NCI-H187 (cell line): ENCODE measurements around the gene FNTB.

Source experiments
- DNase-seq, 2 experiments: peaks; one replicate each; lab custom pipeline; 2025; lab: John Stamatoyannopoulos, UW

FNTB gene, protein sequence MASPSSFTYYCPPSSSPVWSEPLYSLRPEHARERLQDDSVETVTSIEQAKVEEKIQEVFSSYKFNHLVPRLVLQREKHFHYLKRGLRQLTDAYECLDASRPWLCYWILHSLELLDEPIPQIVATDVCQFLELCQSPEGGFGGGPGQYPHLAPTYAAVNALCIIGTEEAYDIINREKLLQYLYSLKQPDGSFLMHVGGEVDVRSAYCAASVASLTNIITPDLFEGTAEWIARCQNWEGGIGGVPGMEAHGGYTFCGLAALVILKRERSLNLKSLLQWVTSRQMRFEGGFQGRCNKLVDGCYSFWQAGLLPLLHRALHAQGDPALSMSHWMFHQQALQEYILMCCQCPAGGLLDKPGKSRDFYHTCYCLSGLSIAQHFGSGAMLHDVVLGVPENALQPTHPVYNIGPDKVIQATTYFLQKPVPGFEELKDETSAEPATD

DNA sequence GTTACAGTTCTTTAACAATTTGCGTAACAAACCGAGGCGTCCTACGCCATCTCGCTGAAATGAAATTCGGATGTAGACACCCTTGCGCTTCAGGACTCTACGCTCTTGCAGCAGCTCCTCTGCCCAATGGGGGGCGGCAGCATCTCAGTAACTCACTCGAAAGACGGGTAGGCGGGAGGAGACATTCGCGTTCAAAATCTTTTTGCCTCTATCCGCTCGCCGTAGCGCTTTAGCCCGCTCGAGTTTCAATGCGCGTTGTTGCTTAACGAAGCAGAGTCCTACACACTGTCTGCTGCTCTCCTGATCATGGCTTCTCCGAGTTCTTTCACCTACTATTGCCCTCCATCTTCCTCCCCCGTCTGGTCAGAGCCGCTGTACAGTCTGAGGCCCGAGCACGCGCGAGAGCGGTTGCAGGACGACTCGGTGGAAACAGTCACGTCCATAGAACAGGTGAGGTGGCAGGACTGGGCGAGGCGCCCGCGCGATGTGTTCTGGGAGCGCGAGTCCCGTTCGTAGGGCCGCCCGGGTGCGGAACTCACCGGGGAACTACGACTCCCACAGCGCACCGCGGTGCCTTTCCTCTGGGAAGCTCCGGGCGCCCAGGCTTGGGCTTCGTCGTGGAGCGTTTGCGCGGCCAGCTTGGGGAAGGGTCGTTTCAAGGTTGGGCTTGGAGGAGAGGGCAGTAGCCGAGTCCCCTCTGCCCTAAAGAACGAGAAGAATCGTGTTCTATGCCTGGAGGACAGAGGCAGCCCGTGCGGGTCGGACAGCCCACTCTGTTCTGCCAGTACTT lies at the start of gene FNTB:
TSS of gene FNTB (plus strand) at position 248 of the 790 bp plus-strand sequence. CDS start at position 307, 59 bp downstream.
- DNase-seq = peak; percentile 95 to 99

DNA sequence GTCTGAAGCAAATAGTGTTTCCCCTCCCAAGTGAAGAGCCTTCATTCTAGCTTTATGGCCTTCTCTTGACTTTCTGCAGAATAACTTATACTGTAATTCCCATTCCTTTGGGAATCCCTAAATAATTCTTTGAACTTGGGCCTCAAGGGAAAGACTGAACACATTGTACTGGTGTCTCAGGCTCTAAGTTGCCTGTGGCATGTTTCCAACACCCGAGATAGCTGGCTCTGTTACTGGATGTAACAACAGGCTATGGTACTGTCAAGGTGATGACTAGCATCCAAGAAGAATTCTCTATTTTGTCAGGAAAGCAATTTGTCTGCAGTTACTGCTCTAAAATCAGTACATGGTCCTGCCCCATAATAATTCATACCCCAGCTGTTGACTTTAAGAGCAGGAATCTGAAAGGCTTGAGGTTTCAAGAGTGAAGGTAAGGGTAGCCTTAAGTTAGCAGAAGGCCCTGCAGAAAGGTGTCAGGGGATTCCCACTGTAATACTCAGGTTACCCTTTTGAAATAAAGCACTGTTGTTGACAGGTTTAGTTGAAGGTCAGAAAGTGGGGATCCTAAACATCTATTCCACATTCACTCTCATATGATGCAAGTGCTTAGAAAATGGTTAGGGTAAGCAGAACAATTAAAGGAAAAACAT lies 49.4 kb upstream of the FNTB start:
- no peak for DNase-seq

DNA sequence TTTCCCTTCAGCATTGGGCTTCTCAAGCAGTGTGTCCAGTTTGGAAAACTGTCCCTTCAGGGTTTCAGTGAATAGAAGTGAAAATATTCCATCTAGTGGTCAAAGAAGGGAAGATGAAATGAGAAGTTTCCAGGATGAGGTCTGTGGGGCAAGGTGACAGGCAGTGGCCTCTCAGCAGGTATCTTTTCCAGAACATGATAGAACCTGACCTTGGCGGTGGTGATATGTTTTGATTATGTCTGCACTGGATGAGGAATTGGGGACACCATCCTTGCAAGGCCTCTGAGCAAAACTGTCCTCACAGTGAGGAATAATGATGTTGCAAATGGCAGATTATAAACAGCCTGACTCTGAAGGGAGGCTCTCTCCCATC lies 48.9 kb upstream of the FNTB start:
- no peak for DNase-seq

DNA sequence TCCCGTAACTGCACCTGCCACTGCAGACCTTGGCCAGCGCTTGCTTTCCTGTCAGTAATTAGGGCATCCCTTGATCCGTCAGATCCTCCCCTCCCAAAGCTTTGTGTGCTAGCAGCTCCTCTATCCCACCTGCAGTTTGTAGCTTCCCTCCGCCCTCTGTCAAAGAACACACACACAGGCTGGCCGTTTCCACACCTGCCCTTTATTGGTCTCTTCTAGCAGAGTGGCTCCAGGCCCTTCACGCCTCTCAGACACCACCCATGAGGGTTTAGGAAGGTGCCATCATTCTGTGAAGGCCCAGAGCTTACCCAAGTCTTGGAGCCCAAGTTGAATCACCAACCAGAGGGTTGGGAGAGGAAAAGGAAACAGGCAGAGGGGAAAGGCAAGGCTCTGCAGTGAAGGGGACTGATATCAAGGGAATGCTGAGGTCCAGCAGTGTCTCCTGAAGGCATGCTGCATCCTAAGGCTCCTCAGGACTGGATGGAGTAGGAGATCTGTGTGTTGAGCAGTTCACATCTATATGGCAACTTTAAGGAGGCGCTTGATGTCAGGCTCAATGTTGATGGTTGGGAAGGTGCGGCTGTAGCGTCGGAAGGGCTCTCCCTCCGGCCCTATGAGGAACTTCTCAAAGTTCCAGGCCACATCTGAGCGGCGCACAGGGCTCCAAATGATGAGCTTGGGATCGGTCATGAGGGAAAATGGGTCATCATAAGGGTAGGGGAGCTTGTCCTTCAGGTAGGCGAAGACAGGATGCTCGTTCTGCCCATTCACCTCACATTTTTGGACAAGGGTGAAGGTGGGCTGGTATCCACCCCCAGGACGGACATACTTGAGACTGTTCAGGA lies 47.5 kb upstream of the FNTB start:
- no peak for DNase-seq

DNA sequence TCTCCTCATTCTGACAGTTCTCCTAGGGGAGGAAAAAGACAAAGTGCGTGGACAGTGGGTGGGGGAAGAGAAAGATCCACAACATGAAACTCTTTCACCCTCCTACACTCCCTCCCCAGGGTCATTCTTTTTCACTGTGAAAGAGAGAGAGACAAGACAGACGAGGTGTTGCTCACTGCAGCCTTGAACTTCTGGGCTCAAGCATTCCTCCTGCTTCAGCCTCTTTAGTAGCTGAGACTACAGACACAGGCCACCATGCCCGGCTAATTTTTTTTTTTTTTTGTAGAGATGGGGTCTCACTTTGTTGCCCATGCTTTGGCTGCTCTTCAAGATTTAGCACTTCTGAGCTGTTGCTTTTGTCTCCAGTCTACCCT lies 46.9 kb upstream of the FNTB start:
- DNase-seq = no peak

DNA sequence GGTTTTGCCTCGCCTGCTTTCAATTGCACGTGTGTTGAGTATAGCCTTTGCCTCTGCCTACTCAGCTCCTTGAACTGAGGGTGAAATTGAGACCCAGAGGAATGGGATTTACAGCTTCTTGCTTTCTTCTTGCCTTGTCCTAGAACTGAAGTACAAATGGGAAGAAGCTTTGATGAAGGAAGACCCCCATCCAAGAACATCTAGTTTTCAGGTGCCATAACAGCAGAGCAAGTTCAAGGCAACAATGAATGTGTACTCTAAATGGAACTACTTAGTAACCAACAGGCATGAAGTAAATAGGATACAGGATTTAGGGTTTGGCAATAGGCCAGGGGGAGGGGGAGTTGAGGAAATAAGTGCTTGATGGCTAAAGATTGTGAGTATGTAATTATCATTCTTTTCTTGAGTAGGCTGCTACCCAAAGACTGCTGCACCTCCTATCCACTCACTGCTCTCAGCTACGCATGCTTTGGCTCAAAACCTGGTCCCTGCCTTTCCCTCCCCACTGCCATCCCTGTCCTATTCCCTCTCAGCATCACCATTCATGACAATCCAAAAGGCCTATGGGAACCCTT lies 46.3 kb upstream of the FNTB start:
- DNase-seq = no peak

DNA sequence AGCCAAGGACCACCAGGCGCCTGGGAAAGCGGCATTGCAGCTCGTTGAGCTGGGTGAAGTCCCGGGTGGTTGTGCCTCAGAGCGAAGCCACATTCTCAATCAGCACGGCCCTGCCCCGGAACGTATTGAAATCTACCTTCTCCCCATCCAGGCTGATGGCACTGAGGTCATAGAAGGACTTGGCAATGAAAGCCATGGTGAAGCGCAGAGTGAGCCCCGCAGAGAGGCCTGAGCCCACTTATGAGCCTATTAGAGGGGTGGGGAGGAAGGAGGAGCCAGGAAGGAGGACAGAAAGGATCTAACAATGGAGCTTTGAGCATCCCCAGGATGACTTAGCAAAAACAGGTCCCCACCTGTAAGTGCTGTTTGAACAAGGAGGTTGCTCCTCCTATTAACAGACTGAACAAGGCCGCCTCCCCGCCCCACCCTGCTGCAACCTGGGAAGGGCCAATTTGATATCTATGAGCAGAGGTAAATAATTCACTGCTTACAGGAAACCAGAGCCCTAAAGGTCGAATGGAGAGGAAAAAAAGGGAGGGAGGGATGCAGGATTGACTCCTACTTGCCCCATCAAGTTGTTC lies 44.1 kb upstream of the FNTB start, which contains the start of gene GPX2:
TSS of gene GPX2 (minus strand) at position 215 of the 581 bp plus-strand sequence. CDS start at position 196, 19 bp downstream.
- peak; percentile 81 to 88 for DNase-seq

DNA sequence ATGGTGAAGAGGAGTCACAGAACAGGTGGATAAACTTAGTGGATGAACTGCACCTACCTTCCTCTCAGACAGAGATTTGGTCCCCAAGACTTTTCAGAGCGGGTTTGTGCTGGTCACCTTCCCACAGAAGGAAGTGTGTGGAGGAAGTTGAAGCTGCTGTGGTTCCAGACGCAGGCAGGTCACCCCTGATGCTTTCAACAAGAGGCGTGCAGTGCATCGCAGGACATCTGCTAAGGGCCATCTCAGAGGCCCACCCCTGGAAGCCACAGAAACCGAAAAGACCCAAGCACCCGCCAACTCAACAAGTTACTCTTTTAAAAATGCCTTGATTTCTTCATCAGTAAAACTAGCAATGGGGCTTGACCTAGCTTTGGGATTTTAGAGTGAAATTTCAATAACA lies 43.1 kb upstream of the FNTB start:
- DNase-seq = no peak

DNA sequence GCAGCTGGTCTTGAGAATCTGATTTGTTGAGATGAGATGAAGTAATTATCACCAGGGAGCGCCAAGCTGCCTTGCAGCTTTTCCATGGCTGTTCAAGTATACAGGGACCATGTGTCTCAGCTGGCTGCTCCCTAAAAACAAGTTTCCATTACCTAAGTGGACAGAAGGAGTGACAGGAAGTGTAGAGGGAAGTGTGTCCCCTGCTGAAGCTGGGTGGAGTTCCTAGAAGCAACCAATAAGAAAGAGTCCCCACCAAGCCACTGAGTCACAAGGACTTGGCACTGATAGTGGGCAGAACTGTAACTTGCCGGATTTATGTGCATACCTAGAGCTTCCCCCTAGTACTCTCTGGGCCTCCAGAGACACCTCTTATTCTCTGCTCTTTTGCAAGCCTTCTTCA lies 42.7 kb upstream of the FNTB start:
- no peak for DNase-seq

DNA sequence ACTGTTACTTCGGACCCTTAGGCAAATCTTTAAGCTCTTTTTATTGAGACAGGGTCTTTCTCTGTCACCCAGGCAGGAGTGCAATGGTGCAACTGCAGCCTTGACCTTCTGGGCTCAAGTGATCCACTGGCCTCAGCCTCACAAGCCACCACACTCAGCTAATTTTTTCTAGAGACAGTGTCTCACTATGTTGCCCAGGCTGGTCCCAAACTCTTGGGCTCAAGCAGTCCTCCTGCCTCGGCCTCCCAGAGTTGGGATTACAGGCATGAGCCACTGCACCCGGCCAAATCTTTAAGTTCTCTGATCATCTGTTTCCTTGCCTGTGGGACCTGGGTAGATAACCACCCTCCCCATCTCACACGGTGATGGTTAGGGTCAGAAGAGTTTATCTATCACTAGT lies 41.8 kb upstream of the FNTB start:
- DNase-seq = no peak

DNA sequence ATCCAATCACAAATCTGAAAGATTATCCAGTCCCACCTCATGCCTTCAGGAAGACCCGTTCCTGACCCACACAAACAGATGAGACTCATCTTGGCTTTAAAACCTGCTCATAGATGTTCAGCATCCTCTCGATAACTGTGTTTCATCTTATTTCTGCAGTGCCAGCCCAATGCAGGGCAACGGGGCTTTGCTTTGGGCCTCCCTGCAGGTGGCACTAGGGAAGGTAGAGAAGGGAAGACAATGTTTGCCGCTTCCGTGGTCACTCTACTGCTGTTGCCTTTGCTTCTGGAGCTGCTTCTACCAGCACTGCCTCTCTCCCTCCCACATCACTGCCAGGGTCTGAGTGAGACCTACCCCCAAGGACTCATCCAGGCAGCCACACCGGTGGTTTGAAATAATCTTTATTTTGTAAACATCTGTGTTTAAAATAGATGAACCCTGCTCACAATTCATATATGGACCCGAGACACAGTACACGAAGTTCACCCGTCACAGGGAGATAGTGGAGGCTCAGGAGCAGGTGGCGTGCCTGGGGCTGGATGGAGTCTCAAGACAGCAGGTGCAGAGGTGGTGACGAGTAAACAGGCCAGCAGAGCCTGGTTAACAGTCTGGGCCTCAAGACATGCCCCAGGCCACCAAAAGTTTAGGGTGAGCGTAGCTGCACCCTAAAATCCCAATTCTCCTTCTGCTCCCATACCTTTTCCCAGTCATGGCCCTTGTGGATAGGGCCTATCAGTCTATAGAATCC lies 41.1 kb upstream of the FNTB start:
- DNase-seq = no peak

DNA sequence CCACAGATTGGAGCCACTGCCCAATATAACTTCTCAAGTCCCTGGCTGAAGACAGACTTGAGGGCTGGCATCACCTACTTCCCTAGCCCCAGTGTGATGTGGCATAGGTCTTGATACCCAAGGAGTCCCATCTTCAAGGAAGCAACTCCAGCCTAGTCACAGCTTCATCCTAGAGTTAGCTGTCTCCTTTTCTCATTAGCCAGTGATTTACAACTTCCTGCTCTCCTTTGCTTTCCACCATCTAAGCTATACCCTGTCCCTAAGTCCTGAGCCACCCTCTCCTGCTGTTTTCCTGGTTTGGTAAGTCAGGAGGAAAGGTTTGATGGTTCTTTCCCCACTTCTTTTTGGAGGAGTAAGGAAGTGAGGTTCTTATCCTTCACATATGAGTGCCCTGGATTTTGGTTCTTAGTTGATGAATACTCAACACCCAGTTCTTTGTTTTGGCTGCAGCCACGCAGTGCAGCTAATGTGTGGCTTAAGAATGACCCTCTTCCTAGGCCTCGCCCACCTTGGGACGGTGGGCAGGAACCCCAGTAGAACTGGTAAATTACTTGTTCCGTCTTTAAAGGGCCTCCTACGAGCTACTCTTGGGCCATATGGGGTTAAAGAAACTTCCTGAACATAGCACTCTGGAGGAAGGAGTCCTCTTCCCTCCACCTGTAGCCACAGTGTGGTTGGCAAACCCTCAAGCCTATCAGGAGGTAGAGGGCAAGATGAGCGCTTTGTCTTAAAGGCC lies 40.2 kb upstream of the FNTB start:
- no peak for DNase-seq

DNA sequence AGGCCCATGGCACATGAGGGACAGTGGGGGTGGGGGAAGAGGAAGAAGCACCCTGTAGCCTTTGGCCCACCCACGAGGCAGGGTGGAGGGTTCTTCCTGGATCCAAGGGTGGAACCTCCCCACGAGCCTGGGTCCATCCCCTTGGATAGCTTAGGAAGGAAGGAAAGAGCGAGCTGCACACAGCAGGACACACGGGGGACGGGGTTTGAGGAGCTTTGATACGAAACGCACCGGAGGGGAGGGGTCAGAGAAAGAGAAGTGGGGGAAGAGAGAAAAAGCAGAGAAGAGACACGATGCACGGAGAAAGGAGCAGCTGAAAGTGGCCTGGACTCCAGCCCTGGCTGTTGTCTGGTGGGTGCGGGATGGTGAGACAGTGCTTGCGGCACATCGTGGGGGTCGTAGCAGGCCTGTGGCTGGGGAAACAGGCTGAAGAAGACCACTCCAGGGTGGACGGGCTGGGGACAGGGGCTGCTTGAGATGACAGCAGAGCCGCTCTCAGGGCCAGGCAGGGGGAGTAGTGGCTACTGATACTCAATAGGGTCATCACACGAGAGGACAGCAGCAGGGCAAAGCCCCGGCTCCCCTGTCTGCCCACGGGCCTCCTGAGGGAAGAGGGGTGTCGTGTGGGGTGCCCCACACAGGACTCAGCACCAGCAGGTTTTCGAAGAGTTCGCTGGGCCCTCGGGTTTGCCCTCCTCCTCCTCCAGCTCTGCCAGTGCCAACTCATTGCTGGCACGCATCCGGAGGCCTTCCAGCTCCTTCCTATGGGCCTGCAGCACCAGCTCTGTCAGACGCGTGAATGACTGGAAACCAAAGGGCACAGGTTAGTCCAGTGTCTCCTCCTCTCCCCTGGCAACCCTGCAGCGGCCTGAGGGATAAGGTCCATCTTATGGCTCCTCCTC lies 38.7 kb upstream of the FNTB start:
- DNase-seq = no peak

DNA sequence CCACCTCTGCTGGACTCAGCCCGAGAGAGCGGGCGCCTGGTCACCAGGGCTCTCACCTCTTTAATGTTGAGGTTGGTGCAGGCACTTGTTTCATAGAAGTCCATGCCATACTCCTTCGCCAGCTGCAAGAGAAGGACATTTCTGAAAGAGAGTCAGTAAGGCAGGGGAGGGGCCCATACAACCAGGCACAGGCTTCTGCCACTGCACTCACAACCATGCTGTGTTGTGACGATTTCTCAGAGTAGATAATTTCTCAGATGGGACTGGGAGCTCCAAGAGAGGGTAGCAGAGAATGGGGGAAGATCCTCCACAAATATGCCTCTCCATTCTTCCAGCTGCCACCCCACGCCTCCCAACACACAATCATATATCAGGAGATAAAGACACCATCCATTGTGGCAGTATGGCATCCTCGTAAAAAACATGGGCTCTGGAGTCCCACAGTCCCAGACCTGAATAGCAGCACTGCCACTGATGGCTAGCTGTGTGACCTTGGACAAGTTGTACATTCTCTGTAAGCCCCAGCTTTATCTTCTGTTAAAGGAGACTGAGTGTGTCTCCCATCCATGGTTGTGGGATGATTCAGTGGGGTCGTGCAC lies 38.0 kb upstream of the FNTB start:
- DNase-seq = no peak

DNA sequence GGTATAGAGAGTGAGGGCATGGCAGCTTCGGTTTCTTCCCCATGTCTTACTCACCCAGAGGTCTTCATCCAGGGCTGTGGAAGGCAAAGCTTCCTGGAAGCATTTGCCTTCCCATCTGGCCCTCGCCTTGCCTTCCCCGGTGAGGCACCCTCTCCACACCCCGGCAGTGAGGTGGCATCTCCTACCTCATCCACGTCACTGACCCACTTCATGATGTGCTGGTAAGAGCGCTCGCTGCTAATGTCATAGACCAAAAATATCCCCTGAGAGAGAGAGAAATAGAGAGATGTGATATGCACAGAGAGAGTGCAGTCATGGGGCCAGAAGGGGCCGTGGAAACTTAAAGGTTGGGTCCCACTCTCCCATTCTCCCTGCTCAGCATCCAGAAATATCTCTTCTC lies 35.8 kb upstream of the FNTB start:
- no peak for DNase-seq

DNA sequence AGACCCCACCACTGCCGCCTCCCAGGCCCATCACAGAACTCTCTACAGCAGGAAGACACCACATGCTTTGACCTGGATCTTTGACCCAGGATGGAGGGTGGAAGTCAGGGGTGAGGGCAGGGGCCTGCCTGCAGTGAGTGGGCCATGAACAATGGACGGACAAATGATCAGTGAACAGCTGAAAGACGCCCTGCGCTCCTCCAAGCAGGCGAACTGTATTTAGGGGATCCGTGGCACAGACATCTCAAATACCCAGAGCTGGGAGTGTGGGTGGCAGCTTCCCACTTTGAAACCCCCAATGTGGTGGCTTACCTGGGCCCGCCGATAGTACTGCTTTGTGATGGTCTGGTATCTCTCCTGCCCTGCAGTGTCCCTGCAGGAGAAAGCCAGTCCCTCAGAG lies 35.4 kb upstream of the FNTB start:
- no peak for DNase-seq

DNA sequence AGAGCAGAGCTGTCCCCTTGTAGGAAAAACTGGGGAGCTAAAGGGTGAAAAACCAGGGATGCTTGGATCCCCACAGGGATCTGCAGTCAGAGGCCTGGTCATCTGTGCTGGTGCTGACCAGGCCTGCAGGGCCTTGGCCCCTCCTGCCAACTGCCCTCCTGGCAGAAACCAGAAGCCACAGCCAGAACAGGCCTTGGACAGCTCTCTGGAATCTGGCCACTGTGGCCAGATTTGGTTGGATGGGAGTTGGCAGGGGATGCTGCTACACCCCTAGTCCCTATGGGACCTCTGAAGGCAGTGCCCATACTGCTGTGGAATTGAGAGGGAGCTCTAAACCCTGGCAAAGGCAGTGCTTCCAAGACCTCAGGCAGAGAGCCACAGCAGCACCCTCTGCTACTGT lies 35.0 kb upstream of the FNTB start:
- no peak for DNase-seq
